Measurements from ENCODE around the gene IGFBP4. TPM values are rescaled to one million over a fixed set of nuclear protein-coding genes. Genes with fewer than 3 reads are reported as not detected.
A peak's percentile ranks its signal among the peaks of the same experiment; 100 is the strongest.

Gene IGFBP4
- total and polyA plus RNA-seq, 7 donors = 30.3 to 440 (median 242) TPM

GRCh38 chr17:40442392-40443195, 656 bp upstream of the IGFBP4 start:
- Histone ChIP-seq H3K27ac (peak overlapping the region; percentile 93 to 99 (median 95)), H3K4me1 (peaks cover 0 to 44% (median 38%) of the 10 kb centered on the region in 4 donors), H3K36me3 (no peaks in the 10 kb centered on the region), H3K27me3 (no peaks in the 10 kb centered on the region), H3K9me3 (no peaks in the 10 kb centered on the region), H3K4me3 (peak overlapping the region; percentile 70 to 93 (median 84))
- DNase-seq = peak; percentile 84
- intact Hi-C loops (cut with DNase I) = loop anchor here (1.0 to 5.0 kb wide), 3 partner anchors 34 to 110 kb away; no protein-coding TSS in a partner anchor
- TF ChIP-seq CTCF (IDR thresholded peaks at IDR 0.05) (peak in 2 of 4 experiments; percentile 28 to 41), EP300 (IDR thresholded peaks at IDR 0.05) (no peak), POLR2AphosphoS5 (IDR thresholded peaks at IDR 0.05) (no peak), POLR2A (IDR thresholded peaks at IDR 0.05) (no peak)
- WGBS, 2 donors = 19 to 41% methylated on average over 29 of the region's 29 CpGs

- Histone ChIP-seq H3K27ac (peak overlapping the region; percentile 93 to 99 (median 95)), H3K9me3 (no peaks in the 10 kb centered on the region), H3K4me3 (peak overlapping the region; percentile 70 to 93 (median 84)), H3K36me3 (no peaks in the 10 kb centered on the region), H3K4me1 (peaks cover 0 to 58% (median 52%) of the 10 kb centered on the region in 4 donors), H3K27me3 (no peaks in the 10 kb centered on the region)
- WGBS, 2 donors = 3 to 22% methylated on average over 15 of the region's 15 CpGs
- intact Hi-C loops (cut with DNase I) = loop anchor here (1.0 to 5.0 kb wide), 3 partner anchors 32 to 108 kb away; no protein-coding TSS in a partner anchor
- TF ChIP-seq EP300 (IDR thresholded peaks at IDR 0.05) (no peak), POLR2AphosphoS5 (IDR thresholded peaks at IDR 0.05) (no peak), POLR2A (IDR thresholded peaks at IDR 0.05) (no peak), CTCF (IDR thresholded peaks at IDR 0.05) (no peak)
- no peak for DNase-seq
Observed at GRCh38 chr17:40443988-40444899, 994 bp downstream of the IGFBP4 start.

GRCh38 chr17:40445751-40446468, 2.7 kb downstream of the IGFBP4 start:
- intact Hi-C loops (cut with DNase I) = no loop called here
- H3K4me1 ChIP-seq = peaks cover 0 to 73% (median 69%) of the 10 kb centered on the region in 4 donors
- H3K27ac ChIP-seq = peak overlapping the region; percentile 93 to 99 (median 95)
- TF ChIP-seq EP300 (IDR thresholded peaks at IDR 0.05) (no peak), POLR2AphosphoS5 (IDR thresholded peaks at IDR 0.05) (no peak), CTCF (IDR thresholded peaks at IDR 0.05) (peak in 2 of 4 experiments; percentile 10 to 38)
- H3K9me3 ChIP-seq = no peaks in the 10 kb centered on the region
- H3K4me3 ChIP-seq = peak overlapping the region; percentile 70 to 93 (median 84)
- no peaks in the 10 kb centered on the region for H3K27me3 ChIP-seq
- no peaks in the 10 kb centered on the region for H3K36me3 ChIP-seq
- DNase-seq = no peak
- 32 to 70% methylated on average over 11 of the region's 11 CpGs for WGBS, 2 donors

- peaks cover 0 to 3% (median 0%) of the 10 kb centered on the region in 4 donors for H3K36me3 ChIP-seq
- TF ChIP-seq POLR2AphosphoS5 (IDR thresholded peaks at IDR 0.05) (peak in 3 of 4 donors; percentile 21 to 60 (median 40)), EP300 (IDR thresholded peaks at IDR 0.05) (no peak), POLR2A (IDR thresholded peaks at IDR 0.05) (peak; percentile 9), CTCF (IDR thresholded peaks at IDR 0.05) (no peak)
- H3K27me3 ChIP-seq = no peaks in the 10 kb centered on the region
- 36 to 59% methylated on average over 8 of the region's 8 CpGs for WGBS, 2 donors
- peaks cover 0 to 76% (median 71%) of the 10 kb centered on the region in 4 donors for H3K4me1 ChIP-seq
- DNase-seq = peak; percentile 74
- H3K27ac ChIP-seq = peak overlapping the region; percentile 93 to 99 (median 95)
- H3K9me3 ChIP-seq = no peaks in the 10 kb centered on the region
- peak overlapping the region; percentile 70 to 93 (median 84) for H3K4me3 ChIP-seq
- intact Hi-C loops (cut with DNase I) = no loop called here
Observed at GRCh38 chr17:40447148-40447644, 3.9 kb downstream of the IGFBP4 start.

All from sigmoid colon (tissue), 7 donors.